Heart right ventricle (tissue), 16 donors: ENCODE measurements around the gene IL10RB. TPM values are rescaled to one million over a fixed set of nuclear protein-coding genes. Genes with fewer than 3 reads are reported as not detected.

Experiments used
- ATAC-seq, 8 donors: fragments of 200-7000 bp; cut with Tn5 transposase; one replicate each; pipeline ENCODE4 v1.9.1; 2020; ENCODE audit warnings: mild to moderate bottlenecking in 8 of 8, moderate library complexity in 8 of 8, moderate number of reproducible peaks in 1 of 8
- DNase-seq, 2 donors: peaks; one replicate each; pipeline ENCODE4 v3.0.0-alpha.2; 2020
- H3K27ac ChIP-seq, 10 donors: fragments of 200-600 bp; sonication (generic) in 2 of 10; one replicate each; pipeline versions ENCODE4 v1.5.0 to v1.8.0; 2020 to 2022; ENCODE audit warnings: mild to moderate bottlenecking in 3 of 10
- H3K27me3 ChIP-seq, 7 donors: fragments of 200-600 bp; one replicate each; pipeline ENCODE4 v1.8.0; 2021 to 2022; ENCODE audit warnings: mild to moderate bottlenecking in 2 of 7
- H3K36me3 ChIP-seq, 9 donors: fragments of 200-600 bp; sonication (generic) in 1 of 9; one replicate each; pipeline versions ENCODE4 v1.5.0 to v1.8.0; 2020 to 2022; ENCODE audit warnings: mild to moderate bottlenecking in 2 of 9
- H3K4me1 ChIP-seq, 9 donors: fragments of 200-600 bp; sonication (generic) in 1 of 9; one replicate each; pipeline versions ENCODE4 v1.5.0 to v1.8.0; 2020 to 2022; ENCODE audit warnings: mild to moderate bottlenecking in 4 of 9
- H3K4me3 ChIP-seq, 10 donors: fragments of 200-600 bp; sonication (generic) in 2 of 10; one replicate each; pipeline versions ENCODE4 v1.5.0 to v1.8.0; 2020 to 2022; ENCODE audit warnings: mild to moderate bottlenecking in 7 of 10, moderate library complexity in 2 of 10
- H3K9me3 ChIP-seq, 11 donors: fragments of 200-600 bp in 10 of 11; sonication (generic) in 2 of 11; one replicate each; pipeline versions ENCODE4 v1.5.0 to v1.8.0; 2013 to 2022; ENCODE audit warnings: mild to moderate bottlenecking in 2 of 11, control low read depth in 1 of 11, moderate library complexity in 1 of 11
- WGBS, 2 donors: extraction: QIAGEN DNeasy Blood & Tissue Kit; methylation state at CpG; one replicate each; pipeline ENCODE4 v1.1.7; 2013; ENCODE audit warnings: inconsistent platforms in 1 of 2; 5-methylcytosine and 5-hydroxymethylcytosine counted together
- intact Hi-C, 10 donors: fragments of 100-400 bp; cut with DNase I; formaldehyde crosslinking; loops; one replicate each; pipeline versions ENCODE4 v1.11.1 to v1.14.2; 2022
- polyA plus RNA-seq, 2 donors: library from polyadenylated mRNA; stranded (reverse); fragments of 200-250 nt; gene quantifications; one replicate each; pipeline ENCODE4 v1.2.3, GENCODE V29; 2013
- total RNA-seq, 10 donors: library from RNA; stranded (reverse); fragmentation: NEBNext Ultra II Directional in 3 of 10; extraction: Animal tissue kit (Norgen Biotek cat#: 25700) in 3 of 10; gene quantifications; one replicate each; pipeline versions ENCODE4 v1.2.1 to v1.2.4, GENCODE V29; 2021 to 2023
- TF ChIP-seq, protein P1 (sequence below), 9 donors: fragments of 200-600 bp; sonication (generic) in 2 of 9; IDR thresholded peaks; one replicate each; pipeline versions ENCODE4 v1.5.0 to v1.8.0; 2021 to 2022; ENCODE audit warnings: antibody characterized with exemption in 9 of 9, mild to moderate bottlenecking in 5 of 9, moderate library complexity in 1 of 9
- donor health status: Arrhythmogenic right ventricular cardiomyopathy.
- donor health status: ischemic (EF 13 %, LVEDD 7.1; RV severe dilation, severe dysfunction).
- donor health status: healthy with polysubstance abuse.
- donor health status: DM: no; HTN: yes; CAD: no.
- donor health status: DM: no; HTN: no; CAD: no.
- donor health status: ischemic (EF 25% LVEDD 6.9; RV normal size, moderate dysfunction).
- donor health status: ischemic (EF 25% LVEDD 5.7; RV mildly dilated, moderate dysfunction).
- donor health status: healthy.
- donor health status: DM: yes; HTN: yes; CAD: no.
- donor health status: Ischemic cardiomyopathy.
- donor health status: ischemic (EF 35%, LVEDD 5.7; RV mildly dilated, moderate dysfunction).
- donor health status: nonischemic (EF 11% LVEDD 7.7; RV severe dilation, severe dysfunction).
- donor health status: DM: yes; HTN: yes; CAD: no.
- donor health status: PGD.
- donor health status: ischemic (EF 29% LVEDD 5.4; RV normal size, mild dysfunction).
- donor health status: nonischemic (EF 23%, LVEDD 6.1; RV moderate dilation, normal function).

The IL10RB gene
- total and polyA plus RNA-seq, 12 donors: 4.1 to 16.8 (median 7.2) TPM

GRCh38 chr21:33300701-33301631 is 34.8 kb downstream of the IL10RB start:
- no peak for DNase-seq
- H3K4me3 ChIP-seq: no peak overlapping the region
- peak; percentile 23 to 80 (median 72) for ATAC-seq
- no peaks in the 10 kb centered on the region for H3K9me3 ChIP-seq
- H3K27me3 ChIP-seq: no peaks in the 10 kb centered on the region
- 46 to 58% methylated on average over 10 of the region's 10 CpGs for WGBS, 2 donors
- H3K36me3 ChIP-seq: peaks cover 0 to 21% (median 6%) of the 10 kb centered on the region in 9 donors
- intact Hi-C loops: no loop called here
- H3K4me1 ChIP-seq: peaks cover 5 to 66% (median 34%) of the 10 kb centered on the region in 9 donors
- TF ChIP-seq, protein P1, sequence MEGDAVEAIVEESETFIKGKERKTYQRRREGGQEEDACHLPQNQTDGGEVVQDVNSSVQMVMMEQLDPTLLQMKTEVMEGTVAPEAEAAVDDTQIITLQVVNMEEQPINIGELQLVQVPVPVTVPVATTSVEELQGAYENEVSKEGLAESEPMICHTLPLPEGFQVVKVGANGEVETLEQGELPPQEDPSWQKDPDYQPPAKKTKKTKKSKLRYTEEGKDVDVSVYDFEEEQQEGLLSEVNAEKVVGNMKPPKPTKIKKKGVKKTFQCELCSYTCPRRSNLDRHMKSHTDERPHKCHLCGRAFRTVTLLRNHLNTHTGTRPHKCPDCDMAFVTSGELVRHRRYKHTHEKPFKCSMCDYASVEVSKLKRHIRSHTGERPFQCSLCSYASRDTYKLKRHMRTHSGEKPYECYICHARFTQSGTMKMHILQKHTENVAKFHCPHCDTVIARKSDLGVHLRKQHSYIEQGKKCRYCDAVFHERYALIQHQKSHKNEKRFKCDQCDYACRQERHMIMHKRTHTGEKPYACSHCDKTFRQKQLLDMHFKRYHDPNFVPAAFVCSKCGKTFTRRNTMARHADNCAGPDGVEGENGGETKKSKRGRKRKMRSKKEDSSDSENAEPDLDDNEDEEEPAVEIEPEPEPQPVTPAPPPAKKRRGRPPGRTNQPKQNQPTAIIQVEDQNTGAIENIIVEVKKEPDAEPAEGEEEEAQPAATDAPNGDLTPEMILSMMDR (IDR thresholded peaks at IDR 0.05): no peak
- peak overlapping the region; percentile 47 to 94 (median 75) for H3K27ac ChIP-seq

GRCh38 chr21:33301632-33302002 is 35.5 kb downstream of the IL10RB start:
- intact Hi-C loops: no loop called here
- TF ChIP-seq, protein P1 (IDR thresholded peaks at IDR 0.05): no peak
- DNase-seq (no peak), ATAC-seq (no peak)
- Histone ChIP-seq H3K27ac (peak overlapping the region; percentile 47 to 94 (median 75)), H3K9me3 (no peaks in the 10 kb centered on the region), H3K36me3 (peaks cover 0 to 14% (median under 1%) of the 10 kb centered on the region in 9 donors), H3K4me3 (no peak overlapping the region), H3K27me3 (no peaks in the 10 kb centered on the region), H3K4me1 (peaks cover 5 to 66% (median 34%) of the 10 kb centered on the region in 9 donors)
- WGBS, 2 donors: 71 to 79% methylated on average over 2 of the region's 2 CpGs

GRCh38 chr21:33302055-33302454 is 35.9 kb downstream of the IL10RB start:
- H3K4me1 ChIP-seq: peaks cover 5 to 66% (median 34%) of the 10 kb centered on the region in 9 donors
- H3K27ac ChIP-seq: peak overlapping the region in 8 of 10 donors; percentile 68 to 94 (median 81)
- WGBS, 2 donors: 87 to 89% methylated on average over 7 of the region's 7 CpGs
- no peaks in the 10 kb centered on the region for H3K27me3 ChIP-seq
- TF ChIP-seq, protein P1 (IDR thresholded peaks at IDR 0.05): no peak
- no peaks in the 10 kb centered on the region for H3K9me3 ChIP-seq
- intact Hi-C loops: no loop called here
- no peak overlapping the region for H3K4me3 ChIP-seq
- ATAC-seq: no peak
- DNase-seq: no peak
- peaks cover 0 to 10% (median 0%) of the 10 kb centered on the region in 9 donors for H3K36me3 ChIP-seq

DNA sequence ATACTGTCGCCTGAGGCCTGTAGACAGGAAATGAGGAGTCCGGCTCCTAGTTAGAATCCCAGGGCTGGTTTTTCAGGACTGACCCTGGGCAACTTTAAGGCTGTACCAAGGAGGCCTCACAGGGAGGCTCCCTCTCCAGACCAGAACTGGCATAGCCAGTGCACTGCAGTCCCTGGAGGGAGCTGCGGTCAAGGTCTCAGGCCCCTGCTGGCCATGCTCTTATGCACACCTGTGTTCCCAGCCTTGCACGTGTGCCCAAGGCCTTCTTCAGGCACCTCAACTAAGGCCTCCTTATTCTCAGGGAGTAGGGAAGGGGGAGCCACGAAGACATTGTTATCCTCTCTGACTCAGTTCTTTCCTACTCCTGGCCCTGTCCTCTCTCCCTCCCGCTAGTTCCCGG is 36.6 kb downstream of the IL10RB start:
- peak overlapping the region in 3 of 10 donors; percentile 89 to 94 (median 93) for H3K27ac ChIP-seq
- H3K27me3 ChIP-seq: no peaks in the 10 kb centered on the region
- peaks cover 5 to 66% (median 34%) of the 10 kb centered on the region in 9 donors for H3K4me1 ChIP-seq
- intact Hi-C loops: no loop called here
- H3K9me3 ChIP-seq: no peaks in the 10 kb centered on the region
- peaks cover 0 to 2% (median 0%) of the 10 kb centered on the region in 9 donors for H3K36me3 ChIP-seq
- H3K4me3 ChIP-seq: no peak overlapping the region
- TF ChIP-seq, protein P1 (IDR thresholded peaks at IDR 0.05): no peak
- 91% methylated on average over 7 of the region's 7 CpGs for WGBS, 2 donors
- ATAC-seq: no peak
- DNase-seq: no peak
